ENCODE measurements around the gene IVNS1ABP.

IVNS1ABP gene

GRCh38 chr1:185360714-185361113 is 43.7 kb upstream of the IVNS1ABP start:
- Histone ChIP-seq H3K4me3 (replicated peaks; ENCODE audit: insufficient read depth, low read length) (no peak overlapping the region), H3K27ac (replicated peaks) (no peak overlapping the region), H3K27me3 (ENCODE audit: insufficient read depth, poor library complexity, severe bottlenecking) (no peaks in the 10 kb centered on the region)
- TF ChIP-seq POLR2AphosphoS5 (IDR thresholded peaks at IDR 0.05; ENCODE audit: low read depth): no peak
- no peak for TF ChIP-seq CTCF (IDR thresholded peaks at IDR 0.05; ENCODE audit: insufficient read depth, low read length)
- no peak for TF ChIP-seq SPI1 (IDR thresholded peaks at IDR 0.05; ENCODE audit: borderline replicate concordance, low read depth)
- no peak for TF ChIP-seq GABPA (IDR thresholded peaks at IDR 0.05; ENCODE audit: low read depth)
- TF ChIP-seq REST (IDR thresholded peaks at IDR 0.05; ENCODE audit: insufficient replicate concordance, low read depth): no peak
- DNase-seq (ENCODE audit: low read depth in 1 of 2, low spot score in 1 of 2): no peak

GRCh38 chr1:185358957-185359356 is 41.9 kb upstream of the IVNS1ABP start:
- DNase-seq (ENCODE audit: low read depth in 1 of 2, low spot score in 1 of 2): no peak
- H3K4me3 ChIP-seq (replicated peaks; ENCODE audit: insufficient read depth, low read length): no peak overlapping the region
- H3K27ac ChIP-seq (replicated peaks): no peak overlapping the region
- no peaks in the 10 kb centered on the region for H3K27me3 ChIP-seq (ENCODE audit: insufficient read depth, poor library complexity, severe bottlenecking)
- TF ChIP-seq GABPA (IDR thresholded peaks at IDR 0.05; ENCODE audit: low read depth): no peak

DNA sequence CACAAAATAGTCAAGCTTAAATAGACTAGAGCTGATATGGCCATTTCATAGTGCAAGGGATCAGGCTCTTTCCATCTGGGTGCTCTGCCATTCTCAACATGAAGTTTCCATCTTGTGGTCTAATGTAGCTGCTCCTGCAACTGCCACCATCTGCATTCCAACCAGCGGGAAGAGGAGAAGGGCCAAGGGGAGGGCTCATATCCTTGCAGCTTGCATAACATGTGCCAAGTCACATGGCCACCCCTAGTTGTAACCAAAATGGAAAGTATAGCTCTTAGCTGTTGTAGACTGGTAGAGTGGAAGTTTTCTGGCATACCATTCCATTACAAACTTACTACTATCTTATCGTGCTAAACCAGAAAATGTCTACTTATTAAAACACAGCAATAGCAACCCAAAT is 38.9 kb upstream of the IVNS1ABP start:
- no peak for DNase-seq (ENCODE audit: low read depth in 1 of 2, low spot score in 1 of 2)
- Histone ChIP-seq H3K27ac (replicated peaks) (no peak overlapping the region), H3K27me3 (ENCODE audit: insufficient read depth, poor library complexity, severe bottlenecking) (no peaks in the 10 kb centered on the region), H3K4me3 (replicated peaks; ENCODE audit: insufficient read depth, low read length) (no peak overlapping the region)
- TF ChIP-seq GABPA (IDR thresholded peaks at IDR 0.05; ENCODE audit: low read depth) (no peak), REST (IDR thresholded peaks at IDR 0.05; ENCODE audit: insufficient replicate concordance, low read depth) (no peak), POLR2AphosphoS5 (IDR thresholded peaks at IDR 0.05; ENCODE audit: low read depth) (no peak), CTCF (IDR thresholded peaks at IDR 0.05; ENCODE audit: insufficient read depth, low read length) (no peak), SPI1 (IDR thresholded peaks at IDR 0.05; ENCODE audit: borderline replicate concordance, low read depth) (no peak)

DNA sequence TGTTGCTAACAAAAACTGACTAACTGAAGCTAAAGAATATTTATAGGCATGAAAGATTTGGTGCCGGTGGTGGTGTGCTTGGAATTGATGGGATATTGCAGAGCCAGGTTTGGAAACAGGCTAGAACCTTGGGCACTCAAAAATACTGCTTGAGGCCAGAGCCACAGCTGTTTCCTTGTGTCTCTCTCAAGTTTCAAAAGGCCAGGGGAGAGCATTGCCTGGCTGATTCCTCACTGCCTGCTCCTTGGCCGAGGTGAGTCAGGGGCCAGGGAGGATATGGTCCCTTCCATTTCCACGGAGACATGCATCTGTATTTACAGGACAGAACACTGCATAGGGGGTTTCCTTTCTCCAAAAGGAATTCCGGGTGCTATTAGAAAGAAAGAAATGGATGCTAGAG is 36.1 kb upstream of the IVNS1ABP start:
- TF ChIP-seq GABPA (IDR thresholded peaks at IDR 0.05; ENCODE audit: low read depth) (no peak), CTCF (IDR thresholded peaks at IDR 0.05; ENCODE audit: insufficient read depth, low read length) (no peak)
- Histone ChIP-seq H3K27ac (replicated peaks) (no peak overlapping the region), H3K4me3 (replicated peaks; ENCODE audit: insufficient read depth, low read length) (no peak overlapping the region), H3K27me3 (ENCODE audit: insufficient read depth, poor library complexity, severe bottlenecking) (no peaks in the 10 kb centered on the region)
- DNase-seq (ENCODE audit: low read depth in 1 of 2, low spot score in 1 of 2): no peak
